Spleen (tissue), 7 donors: ENCODE results near the gene IL1B.

Experiments
- CTCF ChIP-seq, 11 experiments: fragments of 200-600 bp in 7 of 11; fragments of 450-650 bp in 4 of 11; sonication (generic) in 4 of 11; IDR thresholded peaks in 8 of 11; conservative IDR thresholded peaks in 3 of 11; 1 replicate in 7 of 11; 2 replicates in 4 of 11; pipeline versions ENCODE4 v1.4.0 to v1.8.0; 2016 to 2021; ENCODE audit warnings: antibody characterized with exemption in 11 of 11, inconsistent platforms in 4 of 11, mild to moderate bottlenecking in 1 of 11
- POLR2A ChIP-seq, 3 donors: fragments of 450-650 bp; IDR thresholded peaks; one replicate each; pipeline ENCODE4 v1.5.1; 2017; ENCODE audit warnings: antibody characterized with exemption in 3 of 3, mild to moderate bottlenecking in 1 of 3
- POLR2AphosphoS5 ChIP-seq, 3 donors: sonication (generic); formaldehyde crosslinking; IDR thresholded peaks; one replicate each; pipeline ENCODE4 v1.5.1; 2017; ENCODE audit warnings: antibody characterized with exemption in 3 of 3
- donor health status: DM: no; HTN: no; CAD: no; lungs with moderate emphysema.
- donor health status: DM: no; HTN: no; CAD: no.
- donor health status: DM: no; HTN: no; CAD: no.

GRCh38 chr2:112849956-112850355 lies 13.4 kb upstream of the IL1B start:
- TF ChIP-seq CTCF (IDR thresholded peaks at IDR 0.05 in 8 of 11, conservative IDR thresholded peaks at IDR 0.05 in 3 of 11) (no peak), POLR2A (IDR thresholded peaks at IDR 0.05) (no peak), POLR2AphosphoS5 (IDR thresholded peaks at IDR 0.05) (no peak)
